NCI-H2227 (cell line): ENCODE data around the gene MLEC.
A peak's percentile ranks its signal among the peaks of the same experiment; 100 is the strongest.

ENCODE experiments used
- DNase-seq: peaks from one replicate; lab custom pipeline; 2025; ENCODE audit not compliant: unreplicated experiment; lab: John Stamatoyannopoulos, UW

MLEC gene

GRCh38 chr12:120686690-120687577, at the start of gene MLEC:
TSS of gene MLEC (plus strand) at chr12:120687149. CDS start at chr12:120687297, 148 bp downstream.
- DNase-seq: peak; percentile 99

GRCh38 chr12:120639771-120640721, 46.9 kb upstream of the MLEC start, which contains the start of gene CABP1:
TSS of gene CABP1 (plus strand) at chr12:120640626. CDS start at chr12:120640686, 60 bp downstream.
- DNase-seq: peak; percentile 69

- DNase-seq: no peak
These were observed 45.8 kb upstream of the MLEC start for GRCh38 chr12:120640861-120641833.

- DNase-seq: no peak
These were observed 44.8 kb upstream of the MLEC start for GRCh38 chr12:120642121-120642520.

GRCh38 chr12:120642826-120643225, 44.1 kb upstream of the MLEC start:
- no peak for DNase-seq

- DNase-seq: no peak
These were observed 43.4 kb upstream of the MLEC start for GRCh38 chr12:120643574-120643973.

GRCh38 chr12:120646044-120646443, 40.9 kb upstream of the MLEC start:
- no peak for DNase-seq

- DNase-seq: no peak
These were observed 39.6 kb upstream of the MLEC start for GRCh38 chr12:120647375-120647755.

GRCh38 chr12:120649442-120650232, 37.3 kb upstream of the MLEC start:
- peak; percentile 40 for DNase-seq

GRCh38 chr12:120650233-120650690, 36.7 kb upstream of the MLEC start:
- no peak for DNase-seq

- DNase-seq: no peak
These were observed 35.1 kb upstream of the MLEC start for GRCh38 chr12:120651821-120652220.

- DNase-seq: peak; percentile 18
These were observed 34.1 kb upstream of the MLEC start for GRCh38 chr12:120652656-120653435.

GRCh38 chr12:120653611-120654010, 33.3 kb upstream of the MLEC start:
- DNase-seq: no peak

GRCh38 chr12:120654656-120655055, 32.3 kb upstream of the MLEC start:
- DNase-seq: no peak

GRCh38 chr12:120656008-120656407, 30.9 kb upstream of the MLEC start:
- DNase-seq: no peak

- no peak for DNase-seq
These were observed 28.4 kb upstream of the MLEC start for GRCh38 chr12:120658286-120659150.

- DNase-seq: no peak
These were observed 27.8 kb upstream of the MLEC start for GRCh38 chr12:120659151-120659525.

- no peak for DNase-seq
These were observed 25.5 kb upstream of the MLEC start for GRCh38 chr12:120661432-120661831.
